Fibroblast of skin of right quadriceps (primary cell): ENCODE data around the gene LAMC1.
A peak's percentile ranks its signal among the peaks of the same experiment; 100 is the strongest.

Source experiments
- DNase-seq: peaks from one replicate; pipeline ENCODE4 v3.0.0-alpha.2; 2013

LAMC1 gene

GRCh38 chr1:183152180-183152579, 129.0 kb downstream of the LAMC1 start:
- DNase-seq, result no peak

GRCh38 chr1:183155939-183156338, 132.7 kb downstream of the LAMC1 start:
- peak; percentile 22 for DNase-seq

- DNase-seq, result no peak
Measured at GRCh38 chr1:183159960-183160359, 136.7 kb downstream of the LAMC1 start.

GRCh38 chr1:183161391-183161790, 138.2 kb downstream of the LAMC1 start:
- no peak for DNase-seq

- peak; percentile 92 for DNase-seq
Measured at GRCh38 chr1:183163316-183163715, 140.1 kb downstream of the LAMC1 start.

- DNase-seq, result peak; percentile 69
Measured at GRCh38 chr1:183164340-183164739, 141.1 kb downstream of the LAMC1 start.

- no peak for DNase-seq
Measured at GRCh38 chr1:183164963-183165362, 141.7 kb downstream of the LAMC1 start.

- DNase-seq, result no peak
Measured at GRCh38 chr1:183165456-183165855, 142.2 kb downstream of the LAMC1 start.

- no peak for DNase-seq
Measured at GRCh38 chr1:183166454-183166853, 143.2 kb downstream of the LAMC1 start.

- DNase-seq, result no peak
Measured at GRCh38 chr1:183167676-183168075, 144.5 kb downstream of the LAMC1 start.

- no peak for DNase-seq
Measured at GRCh38 chr1:183168308-183168707, 145.1 kb downstream of the LAMC1 start.

GRCh38 chr1:183173828-183174227, 150.6 kb downstream of the LAMC1 start:
- DNase-seq, result no peak

GRCh38 chr1:183175631-183176030, 152.4 kb downstream of the LAMC1 start:
- no peak for DNase-seq

GRCh38 chr1:183178545-183178944, 155.3 kb downstream of the LAMC1 start:
- DNase-seq, result peak; percentile 25

- no peak for DNase-seq
Measured at GRCh38 chr1:183179033-183179432, 155.8 kb downstream of the LAMC1 start.

- peak; percentile 93 for DNase-seq
Measured at GRCh38 chr1:183180218-183180617, 157.0 kb downstream of the LAMC1 start.

- DNase-seq, result peak; percentile 89
Measured at GRCh38 chr1:183180634-183181056, 157.4 kb downstream of the LAMC1 start.

GRCh38 chr1:183185941-183186490, 162.8 kb downstream of the LAMC1 start, which contains the start of gene LAMC2:
Gene LAMC2 (plus strand): TSS chr1:183186264. CDS start chr1:183186353, 89 bp downstream.
- peak; percentile 15 for DNase-seq

GRCh38 chr1:183186841-183187240, 163.6 kb downstream of the LAMC1 start:
- DNase-seq, result no peak

GRCh38 chr1:183188240-183188639, 165.0 kb downstream of the LAMC1 start:
- no peak for DNase-seq

GRCh38 chr1:183191833-183192232, 168.6 kb downstream of the LAMC1 start:
- DNase-seq, result peak; percentile 92

- DNase-seq, result no peak
Measured at GRCh38 chr1:183193963-183194525, 170.8 kb downstream of the LAMC1 start.

GRCh38 chr1:183194527-183195141, 171.4 kb downstream of the LAMC1 start:
- no peak for DNase-seq

GRCh38 chr1:183195142-183195574, 171.9 kb downstream of the LAMC1 start:
- no peak for DNase-seq
